ENCODE measurements around the gene ARAP2. TPM values are rescaled to one million over a fixed set of nuclear protein-coding genes. Genes with fewer than 3 reads are reported as not detected.

The ARAP2 gene
- total and polyA plus RNA-seq, 2 experiments from 2014 or later = 0.92 to 4.8 TPM

- Histone ChIP-seq H3K4me2 (no peak overlapping the region), H3F3A (replicated peaks; ENCODE audit: low read depth) (no peaks in the 10 kb centered on the region), H3K36me3 (ENCODE audit: insufficient read depth) (no peaks in the 10 kb centered on the region), H3K4me3 (no peak overlapping the region), H4K20me1 (replicated peaks; ENCODE audit: insufficient read depth) (no peaks in the 10 kb centered on the region), H2AFZ (no peak overlapping the region), H3K79me2 (replicated peaks; ENCODE audit: insufficient read depth) (no peaks in the 10 kb centered on the region), H3K4me1 (ENCODE audit: insufficient read depth) (peaks cover 14% of the 10 kb centered on the region), H3K9me2 (ENCODE audit: insufficient read depth) (no peaks in the 10 kb centered on the region), H3K27ac (ENCODE audit: low read depth) (no peak overlapping the region), H3K27me3 (ENCODE audit: insufficient read depth) (no peaks in the 10 kb centered on the region)
- Mint-ChIP-seq H3K4me1 (peaks cover 24% of the 10 kb centered on the region), H3K27ac (peak overlapping the region; percentile 92), H3K9me3 (no peaks in the 10 kb centered on the region), H3K27me3 (ENCODE audit: insufficient read depth, low read depth, poor library complexity) (no peaks in the 10 kb centered on the region), H3K4me3 (no peak overlapping the region), H3K36me3 (ENCODE audit: low read depth) (no peaks in the 10 kb centered on the region)
- TF ChIP-seq EZH2 (IDR thresholded peaks at IDR 0.05; ENCODE audit: low read depth, unreplicated experiment) (no peak), STAT1 (IDR thresholded peaks at IDR 0.05; ENCODE audit: unreplicated experiment) (no peak), CTCF (conservative IDR thresholded peaks at IDR 0.05; ENCODE audit: low read depth in 2 of 2) (no peak), POLR2AphosphoS5 (IDR thresholded peaks at IDR 0.05; ENCODE audit: low read depth) (no peak), EZH2phosphoT487 (IDR thresholded peaks at IDR 0.05; ENCODE audit: unreplicated experiment) (no peak), ZNF331 (CRISPR knock-in tag; IDR thresholded peaks at IDR 0.05; ENCODE audit: low read depth) (no peak), JUNB (IDR thresholded peaks at IDR 0.05; ENCODE audit: unreplicated experiment) (no peak), CREB1 (CRISPR knock-in tag; IDR thresholded peaks at IDR 0.05; ENCODE audit: low read depth) (no peak), NANOG (IDR thresholded peaks at IDR 0.05; ENCODE audit: borderline replicate concordance) (no peak), ETS1 (IDR thresholded peaks at IDR 0.05) (no peak), REST (IDR thresholded peaks at IDR 0.05; ENCODE audit: unreplicated experiment) (no peak), ZNF114 (CRISPR knock-in tag; IDR thresholded peaks at IDR 0.05) (no peak), ZNF462 (CRISPR knock-in tag; IDR thresholded peaks at IDR 0.05) (no peak)
- ATAC-seq (no peak), DNase-seq (ENCODE audit: low spot score) (no peak)
Observed at GRCh38 chr4:36209941-36210649, 34.2 kb downstream of the ARAP2 start.

Data from GM23338 (cell line).